Stimulated activated naive CD8-positive, alpha-beta T cell treated with anti-CD3 and anti-CD28 coated beads, Interleukin-15, Interleukin-2, amounts not matched to agents 100 ng/mL and 50 ng/mL, for 24 hours (primary cell): ENCODE data around the gene NAA20.

ENCODE experiments used
- H3K27ac Mint-ChIP-seq: one replicate; pipeline ENCODE4 v1.8.0; 2021; ENCODE audit warnings: mild to moderate bottlenecking, mixed read lengths
- H3K27me3 Mint-ChIP-seq: one replicate; pipeline ENCODE4 v1.8.0; 2021; ENCODE audit warnings: mixed read lengths
- H3K36me3 Mint-ChIP-seq: one replicate; pipeline ENCODE4 v1.8.0; 2021; ENCODE audit warnings: low read depth, mixed read lengths
- H3K4me1 Mint-ChIP-seq: one replicate; pipeline ENCODE4 v1.8.0; 2021; ENCODE audit warnings: low read depth, mixed read lengths
- H3K4me3 Mint-ChIP-seq: one replicate; pipeline ENCODE4 v1.8.0; 2021; ENCODE audit warnings: mild to moderate bottlenecking, mixed read lengths
- H3K9me3 Mint-ChIP-seq: one replicate; pipeline ENCODE4 v1.8.0; 2021; ENCODE audit warnings: mixed read lengths

The NAA20 gene

DNA sequence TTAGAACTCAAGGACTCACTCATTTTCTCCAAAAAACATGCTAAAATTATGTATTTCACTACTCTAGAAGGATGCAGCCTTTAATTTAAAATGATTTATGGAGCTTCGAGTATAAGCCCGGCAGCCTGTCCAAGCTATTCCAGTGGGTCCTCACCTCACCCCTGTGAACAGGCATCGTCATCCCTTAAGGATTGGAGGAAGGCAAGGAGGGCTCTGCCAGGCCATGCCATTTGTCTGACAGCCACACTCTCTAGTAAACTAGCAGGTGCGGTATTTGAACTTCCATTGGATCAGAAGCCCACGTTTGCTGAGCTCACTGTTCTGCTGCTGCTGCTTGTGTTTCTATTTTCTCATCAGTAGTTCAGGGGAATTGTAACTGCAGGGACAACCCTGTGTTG, 39.8 kb upstream of the NAA20 start:
- Mint-ChIP-seq H3K9me3 (no peaks in the 10 kb centered on the region), H3K4me3 (no peak overlapping the region), H3K36me3 (no peaks in the 10 kb centered on the region), H3K27ac (no peak overlapping the region), H3K4me1 (peaks cover 7% of the 10 kb centered on the region), H3K27me3 (peaks cover 3% of the 10 kb centered on the region)

- Mint-ChIP-seq H3K36me3 (no peaks in the 10 kb centered on the region), H3K4me1 (peaks cover 7% of the 10 kb centered on the region), H3K4me3 (no peak overlapping the region), H3K27me3 (peaks cover 3% of the 10 kb centered on the region), H3K27ac (no peak overlapping the region), H3K9me3 (no peaks in the 10 kb centered on the region)
Measured at GRCh38 chr20:19978511-19979210, 38.5 kb upstream of the NAA20 start.

GRCh38 chr20:19981031-19981451, 36.1 kb upstream of the NAA20 start:
- Mint-ChIP-seq H3K27me3 (peaks cover 3% of the 10 kb centered on the region), H3K36me3 (no peaks in the 10 kb centered on the region), H3K4me3 (no peak overlapping the region), H3K4me1 (peaks cover 7% of the 10 kb centered on the region), H3K27ac (no peak overlapping the region), H3K9me3 (no peaks in the 10 kb centered on the region)

GRCh38 chr20:19986419-19986818, 30.7 kb upstream of the NAA20 start:
- Mint-ChIP-seq H3K27me3 (peaks cover 11% of the 10 kb centered on the region), H3K36me3 (no peaks in the 10 kb centered on the region), H3K27ac (no peak overlapping the region), H3K4me1 (no peaks in the 10 kb centered on the region), H3K4me3 (no peak overlapping the region), H3K9me3 (no peaks in the 10 kb centered on the region)

DNA sequence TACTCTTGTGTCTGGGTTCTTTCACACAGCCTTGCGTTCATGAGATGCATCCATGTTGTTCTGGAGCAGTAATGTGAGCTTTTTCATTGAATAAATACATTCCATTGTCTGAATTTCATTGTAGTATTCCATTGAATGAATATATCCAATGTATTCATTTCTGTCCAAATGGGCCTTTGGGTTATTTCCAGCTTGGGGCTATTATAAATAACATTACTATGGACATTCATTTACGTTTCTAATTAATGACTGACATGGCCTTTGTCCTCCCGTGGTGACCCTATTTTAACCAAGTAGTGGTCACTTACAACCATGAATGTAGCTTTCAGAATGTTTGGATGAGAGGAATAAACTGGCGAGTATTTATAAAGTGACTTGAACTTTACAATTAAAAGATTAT, 30.1 kb upstream of the NAA20 start:
- no peak overlapping the region for H3K4me3 Mint-ChIP-seq
- no peaks in the 10 kb centered on the region for H3K9me3 Mint-ChIP-seq
- H3K27ac Mint-ChIP-seq: no peak overlapping the region
- H3K27me3 Mint-ChIP-seq: peaks cover 11% of the 10 kb centered on the region
- H3K36me3 Mint-ChIP-seq: no peaks in the 10 kb centered on the region
- H3K4me1 Mint-ChIP-seq: no peaks in the 10 kb centered on the region

DNA sequence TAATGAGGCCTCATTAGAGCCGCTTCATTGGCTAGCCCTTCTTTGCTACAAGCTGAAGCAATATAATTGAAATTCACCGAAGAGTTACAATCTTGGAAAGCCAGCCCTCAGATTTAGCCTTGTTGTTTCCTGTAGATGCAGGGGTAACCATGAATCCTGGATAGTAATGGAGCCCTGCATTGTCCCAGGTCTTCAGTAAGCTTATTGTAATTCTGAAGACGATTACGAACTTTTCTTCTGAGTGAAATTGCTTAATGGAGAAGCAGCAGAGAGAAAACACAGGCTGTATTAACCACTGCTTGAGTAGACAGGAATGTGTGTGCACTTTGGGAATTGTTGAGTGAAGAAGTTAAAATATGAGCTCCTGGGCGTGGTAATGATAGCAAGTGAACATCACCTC, 26.3 kb upstream of the NAA20 start:
- Mint-ChIP-seq H3K4me3 (no peak overlapping the region), H3K27me3 (peaks cover 14% of the 10 kb centered on the region), H3K27ac (no peak overlapping the region), H3K4me1 (no peaks in the 10 kb centered on the region), H3K36me3 (no peaks in the 10 kb centered on the region), H3K9me3 (no peaks in the 10 kb centered on the region)

DNA sequence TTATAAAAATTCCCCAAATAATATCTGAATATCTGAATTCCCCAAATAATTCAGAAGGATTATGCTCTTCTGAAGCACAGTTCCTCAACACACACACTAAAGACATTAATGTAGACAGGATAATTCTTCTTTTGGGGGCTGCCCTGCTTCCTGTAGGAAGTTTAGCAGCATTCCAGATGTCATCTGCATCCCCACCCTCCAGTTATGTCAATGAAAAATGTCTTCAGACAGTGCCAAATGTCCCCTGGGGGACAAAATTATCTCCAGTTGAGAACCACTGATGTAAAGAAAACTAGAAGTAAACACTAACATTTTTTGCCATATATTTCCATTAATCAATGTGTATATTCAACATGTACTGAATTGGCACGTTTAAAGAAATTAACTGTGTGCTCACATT, 25.9 kb upstream of the NAA20 start:
- Mint-ChIP-seq H3K36me3 (no peaks in the 10 kb centered on the region), H3K27ac (no peak overlapping the region), H3K4me3 (no peak overlapping the region), H3K27me3 (peaks cover 14% of the 10 kb centered on the region), H3K9me3 (no peaks in the 10 kb centered on the region), H3K4me1 (no peaks in the 10 kb centered on the region)

DNA sequence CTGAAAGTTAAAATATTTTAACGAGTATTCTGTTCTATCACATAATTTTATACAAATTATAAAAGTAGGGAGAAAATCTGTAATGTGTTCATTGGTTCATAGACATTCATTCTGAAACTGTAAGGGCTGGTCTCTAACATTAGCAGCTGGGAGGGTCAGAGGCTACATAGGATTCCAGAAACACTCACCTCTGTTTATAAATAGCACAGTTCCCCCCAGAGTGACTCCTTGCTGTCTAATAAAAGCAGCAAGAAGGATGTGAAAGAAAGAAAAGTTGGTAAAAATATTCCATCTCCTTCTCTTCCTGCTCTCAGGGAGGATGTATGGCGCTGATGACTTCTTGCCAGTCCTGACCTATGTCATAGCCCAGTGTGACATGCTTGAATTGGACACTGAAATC, 25.3 kb upstream of the NAA20 start:
- H3K36me3 Mint-ChIP-seq: no peaks in the 10 kb centered on the region
- no peaks in the 10 kb centered on the region for H3K4me1 Mint-ChIP-seq
- no peaks in the 10 kb centered on the region for H3K9me3 Mint-ChIP-seq
- no peak overlapping the region for H3K4me3 Mint-ChIP-seq
- H3K27ac Mint-ChIP-seq: no peak overlapping the region
- H3K27me3 Mint-ChIP-seq: peaks cover 14% of the 10 kb centered on the region

GRCh38 chr20:19992996-19993908, 23.9 kb upstream of the NAA20 start:
- Mint-ChIP-seq H3K27ac (no peak overlapping the region), H3K36me3 (no peaks in the 10 kb centered on the region), H3K27me3 (peaks cover 9% of the 10 kb centered on the region), H3K9me3 (no peaks in the 10 kb centered on the region), H3K4me3 (no peak overlapping the region), H3K4me1 (no peaks in the 10 kb centered on the region)

DNA sequence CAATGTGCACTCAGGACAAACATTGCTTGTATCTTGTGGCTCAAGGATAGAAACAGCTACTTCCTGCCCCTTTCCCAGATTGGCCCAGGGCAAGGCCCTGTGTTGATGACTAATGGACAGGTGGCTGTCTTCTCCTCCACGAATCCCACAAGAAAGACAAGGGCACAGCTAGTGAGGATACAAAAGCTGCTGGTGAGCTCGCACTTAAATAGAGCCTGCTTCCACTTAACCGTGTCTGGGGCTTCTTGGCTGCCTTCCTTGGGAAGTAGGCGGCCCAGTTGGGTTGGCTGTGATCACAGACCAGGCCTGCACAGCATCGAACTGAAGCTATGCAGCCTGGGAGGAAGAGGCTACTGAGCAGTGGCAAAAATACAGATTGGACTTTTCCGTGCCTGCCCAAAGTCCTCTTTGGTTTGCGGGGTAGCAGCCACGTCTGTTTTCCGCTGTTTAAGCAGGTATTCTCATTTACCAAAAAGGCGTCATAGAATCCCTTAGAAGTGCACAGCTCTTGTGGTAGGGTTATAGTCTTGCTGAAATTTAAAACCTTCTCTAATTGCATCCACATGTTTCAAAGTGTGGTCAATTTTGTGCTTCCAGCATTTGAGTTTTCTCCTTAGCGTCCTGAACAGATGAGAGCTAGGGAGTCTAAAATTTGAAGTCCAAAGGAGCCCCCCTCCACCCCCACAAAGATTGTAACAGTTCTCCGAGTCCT, 23.0 kb upstream of the NAA20 start:
- H3K9me3 Mint-ChIP-seq: no peaks in the 10 kb centered on the region
- H3K4me1 Mint-ChIP-seq: no peaks in the 10 kb centered on the region
- H3K27me3 Mint-ChIP-seq: peaks cover 5% of the 10 kb centered on the region
- H3K27ac Mint-ChIP-seq: no peak overlapping the region
- H3K36me3 Mint-ChIP-seq: no peaks in the 10 kb centered on the region
- no peak overlapping the region for H3K4me3 Mint-ChIP-seq

DNA sequence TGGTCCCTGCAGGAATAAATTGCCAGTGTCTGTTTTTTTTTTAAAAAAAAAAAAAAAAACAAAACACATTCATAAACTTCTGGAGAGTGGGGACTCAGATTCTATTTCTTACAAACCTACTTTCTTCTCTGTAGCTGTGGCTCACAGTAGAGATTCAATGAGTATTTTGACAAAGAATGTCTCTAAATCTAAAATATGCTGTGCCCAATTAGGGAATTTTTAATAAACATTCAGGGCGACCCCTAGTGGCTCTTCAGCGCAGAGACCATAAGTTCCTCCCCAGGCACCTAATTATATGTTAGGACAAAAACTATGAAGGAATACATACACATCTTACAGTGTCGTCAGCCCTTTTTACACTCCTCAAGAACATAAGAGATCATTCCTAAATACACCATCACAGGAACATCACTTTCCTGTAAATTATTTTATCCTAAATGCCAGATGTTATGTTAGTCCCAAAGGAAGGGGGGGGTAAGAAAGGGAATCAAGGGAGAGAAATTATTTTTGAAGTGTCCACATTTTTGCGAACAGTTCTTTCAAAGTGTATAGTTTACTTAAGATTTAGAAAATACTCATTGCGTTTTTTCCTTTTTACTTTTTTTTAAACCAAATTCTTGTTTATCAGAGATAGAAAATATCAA, 21.8 kb upstream of the NAA20 start:
- H3K4me1 Mint-ChIP-seq: no peaks in the 10 kb centered on the region
- no peak overlapping the region for H3K27ac Mint-ChIP-seq
- H3K9me3 Mint-ChIP-seq: no peaks in the 10 kb centered on the region
- H3K36me3 Mint-ChIP-seq: no peaks in the 10 kb centered on the region
- peaks cover 9% of the 10 kb centered on the region for H3K27me3 Mint-ChIP-seq
- H3K4me3 Mint-ChIP-seq: no peak overlapping the region

DNA sequence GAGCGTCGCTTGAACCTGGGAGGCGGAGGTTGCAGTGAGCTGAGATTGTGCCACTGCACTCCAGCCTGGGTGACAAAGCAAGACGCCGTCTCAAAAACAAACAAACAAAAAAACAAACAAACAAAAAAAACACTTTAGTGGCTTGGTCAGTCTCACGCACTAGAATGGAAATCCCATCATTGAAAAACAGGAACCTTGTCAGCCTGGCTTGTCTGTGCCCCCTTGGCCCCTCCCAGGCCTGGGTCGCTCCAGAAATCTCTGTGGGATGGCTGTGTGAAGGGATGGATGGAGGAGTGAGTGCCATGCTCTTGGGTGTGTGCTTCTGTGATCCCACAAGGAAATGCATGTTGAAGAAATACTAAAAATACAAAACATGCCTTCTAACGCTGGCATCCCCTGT, 20.9 kb upstream of the NAA20 start:
- Mint-ChIP-seq H3K36me3 (no peaks in the 10 kb centered on the region), H3K4me3 (no peak overlapping the region), H3K4me1 (no peaks in the 10 kb centered on the region), H3K27me3 (peaks cover 16% of the 10 kb centered on the region), H3K9me3 (no peaks in the 10 kb centered on the region), H3K27ac (no peak overlapping the region)

GRCh38 chr20:19996917-19997316, 20.2 kb upstream of the NAA20 start:
- Mint-ChIP-seq H3K27me3 (peaks cover 22% of the 10 kb centered on the region), H3K9me3 (no peaks in the 10 kb centered on the region)

DNA sequence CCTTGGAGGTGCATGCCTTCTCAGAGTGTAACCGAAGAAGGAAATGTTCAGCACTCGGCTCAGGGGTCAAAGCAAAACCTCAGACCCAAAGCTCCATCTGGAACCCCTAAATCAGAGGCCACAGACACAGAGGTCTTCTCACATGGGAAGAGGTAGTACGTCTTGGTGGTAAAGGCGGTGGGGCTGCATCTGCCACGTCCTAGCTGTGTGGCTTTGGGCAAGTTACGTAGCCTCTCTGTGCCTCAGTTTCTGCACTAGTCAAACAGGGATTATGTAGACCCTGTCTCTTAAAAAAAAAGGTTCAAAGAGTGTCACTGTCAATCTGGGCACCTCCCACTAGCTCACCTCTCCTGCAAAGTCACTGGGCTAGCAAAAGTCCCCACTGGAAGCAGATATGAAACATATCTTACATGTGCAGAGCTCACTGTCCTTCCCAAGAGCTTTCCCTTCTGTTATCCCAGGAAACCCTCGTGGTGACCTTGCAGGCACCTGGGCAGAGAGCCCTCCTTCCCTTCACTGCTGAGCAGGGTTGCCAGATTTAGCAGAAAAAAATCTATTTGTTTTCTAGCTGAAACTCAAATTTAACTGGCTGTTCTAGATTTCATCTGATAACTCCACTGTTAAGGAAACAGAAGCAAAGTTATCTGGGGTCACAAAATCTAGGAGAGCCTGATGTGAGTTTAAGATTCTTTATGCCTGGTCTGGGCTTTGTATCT, 18.0 kb upstream of the NAA20 start:
- Mint-ChIP-seq H3K27ac (no peak overlapping the region), H3K36me3 (no peaks in the 10 kb centered on the region)

More at GRCh38 chr20:19996917-19997316, 20.2 kb upstream of the NAA20 start:
- H3K27ac Mint-ChIP-seq: no peak overlapping the region
- H3K36me3 Mint-ChIP-seq: no peaks in the 10 kb centered on the region
- H3K4me3 Mint-ChIP-seq: no peak overlapping the region
- H3K4me1 Mint-ChIP-seq: no peaks in the 10 kb centered on the region

More for the DNA sequence above, 18.0 kb upstream of the NAA20 start:
- Mint-ChIP-seq H3K9me3 (no peaks in the 10 kb centered on the region), H3K4me1 (peaks cover 19% of the 10 kb centered on the region), H3K4me3 (no peak overlapping the region), H3K27me3 (peaks cover 42% of the 10 kb centered on the region)
